Measurements from ENCODE around the gene PRKAR2B.
"Not testable (repeated sequence)": the region's sequence is repeated elsewhere in the genome, so short reads cannot be mapped to it uniquely, and the experiment has no call there.

The PRKAR2B gene

DNA sequence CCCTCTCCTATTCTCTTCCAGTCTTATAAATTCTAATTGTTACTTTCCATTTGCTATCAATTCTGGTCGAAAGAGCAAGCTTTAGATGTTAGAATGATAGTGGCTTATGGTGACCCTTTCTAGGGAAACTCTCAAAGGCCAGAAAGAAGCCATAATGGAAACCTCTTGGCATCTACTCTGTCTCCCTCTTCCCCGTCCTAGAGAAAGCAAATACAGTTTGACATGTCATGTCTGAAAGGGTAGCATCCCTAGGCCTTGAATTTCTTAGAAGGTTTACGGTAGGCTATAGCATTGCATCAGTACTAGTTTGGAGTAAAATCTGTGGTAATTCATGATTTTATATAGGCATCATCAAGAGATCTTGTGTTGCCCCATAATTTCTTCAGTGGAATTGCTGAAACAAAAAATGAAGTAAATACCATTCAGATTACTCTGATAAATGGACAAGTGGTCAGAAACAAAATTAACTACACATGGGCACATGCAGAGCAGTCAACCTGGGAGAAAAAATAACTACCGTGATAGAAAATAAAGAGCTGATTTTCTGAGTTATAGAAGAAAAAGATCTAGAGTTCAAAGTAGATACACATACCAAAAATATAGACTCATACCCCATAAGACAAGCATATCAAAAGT is 4.4 kb downstream of the PRKAR2B start:
- peak; percentile 17 for DNase-seq (ENCODE audit: low read depth)

DNA sequence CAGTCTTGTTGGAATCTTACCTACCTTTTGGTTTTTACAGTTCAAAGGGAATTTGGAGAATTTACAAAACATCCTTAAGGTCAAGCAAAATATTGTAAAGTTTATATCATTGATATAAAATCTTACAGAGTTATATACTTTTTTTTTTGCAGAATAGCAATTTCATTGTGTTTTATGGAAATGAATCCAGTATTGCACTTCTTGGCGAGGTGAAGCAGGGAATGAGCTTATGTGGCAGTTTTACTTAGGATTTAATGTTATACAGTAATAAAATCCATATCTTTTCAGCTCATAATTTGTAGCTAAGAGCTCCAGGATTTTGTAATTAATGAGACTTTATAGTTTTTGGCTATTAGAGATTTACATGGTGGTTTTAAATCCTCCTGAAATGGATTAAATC is 5.0 kb downstream of the PRKAR2B start:
- no peak for DNase-seq (ENCODE audit: low read depth)

DNA sequence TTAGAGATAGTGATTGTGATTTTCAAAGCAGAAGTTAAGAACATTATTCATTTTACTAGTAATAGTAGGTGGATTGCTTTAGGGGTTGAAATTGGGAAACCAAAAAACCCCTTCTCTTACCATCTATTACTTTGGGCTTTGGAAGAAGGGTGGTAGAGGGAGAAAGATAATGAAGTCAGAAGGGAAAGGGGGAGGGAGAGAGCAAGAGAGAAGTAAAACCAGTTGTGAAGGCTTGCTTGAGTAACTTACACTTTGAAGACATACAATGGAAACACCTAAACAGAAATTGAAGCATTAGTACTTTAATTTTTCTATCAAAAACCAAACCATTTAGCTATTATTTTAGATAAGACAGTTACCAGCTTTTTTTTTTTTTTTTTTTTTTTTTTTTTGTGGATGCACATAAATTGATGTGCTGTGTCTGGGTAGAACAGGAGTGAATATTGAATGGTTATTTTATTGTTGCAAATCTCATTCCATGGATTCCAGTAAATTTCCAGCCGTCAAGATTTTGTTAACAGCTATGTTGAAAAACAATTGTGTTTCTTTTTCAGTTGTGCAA is 5.5 kb downstream of the PRKAR2B start:
- DNase-seq (ENCODE audit: low read depth): no peak

DNA sequence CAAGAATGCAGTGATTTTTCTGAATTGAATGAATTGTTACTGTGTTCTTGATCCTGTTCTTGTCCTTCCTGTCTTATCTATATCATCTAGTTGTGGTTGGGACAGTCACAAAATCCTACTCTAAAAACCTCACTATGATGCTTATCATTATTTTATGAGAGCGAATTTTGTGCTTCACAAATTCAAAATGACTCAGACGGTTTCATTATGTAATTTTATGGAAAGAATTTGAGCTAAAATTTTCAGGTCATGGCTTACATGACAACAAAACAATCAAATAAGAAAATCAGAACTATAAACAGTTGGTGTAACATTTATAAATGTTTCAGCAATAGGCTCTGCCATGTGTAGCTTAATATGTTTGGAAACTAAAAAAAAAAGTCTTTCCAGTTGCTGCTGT is 6.9 kb downstream of the PRKAR2B start:
- DNase-seq (ENCODE audit: low read depth): peak; percentile 79

DNA sequence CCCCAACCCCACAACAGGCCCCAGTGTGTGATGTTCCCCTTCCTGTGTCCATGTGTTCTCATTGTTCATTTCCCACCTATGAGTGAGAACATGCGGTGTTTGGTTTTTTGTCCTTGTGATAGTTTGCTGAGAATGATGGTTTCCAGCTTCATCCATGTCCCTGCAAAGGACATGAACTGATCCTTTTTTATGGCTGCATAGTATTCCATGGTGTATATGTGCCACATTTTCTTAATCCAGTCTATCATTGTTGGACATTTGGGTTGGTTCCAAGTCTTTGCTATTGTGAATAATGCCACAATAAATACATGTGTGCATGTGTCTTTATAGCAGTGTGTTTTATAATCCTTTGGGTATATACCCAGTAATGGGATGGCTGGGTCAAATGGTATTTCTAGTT is 10.5 kb downstream of the PRKAR2B start:
- DNase-seq (ENCODE audit: low read depth): not testable (repeated sequence)

DNA sequence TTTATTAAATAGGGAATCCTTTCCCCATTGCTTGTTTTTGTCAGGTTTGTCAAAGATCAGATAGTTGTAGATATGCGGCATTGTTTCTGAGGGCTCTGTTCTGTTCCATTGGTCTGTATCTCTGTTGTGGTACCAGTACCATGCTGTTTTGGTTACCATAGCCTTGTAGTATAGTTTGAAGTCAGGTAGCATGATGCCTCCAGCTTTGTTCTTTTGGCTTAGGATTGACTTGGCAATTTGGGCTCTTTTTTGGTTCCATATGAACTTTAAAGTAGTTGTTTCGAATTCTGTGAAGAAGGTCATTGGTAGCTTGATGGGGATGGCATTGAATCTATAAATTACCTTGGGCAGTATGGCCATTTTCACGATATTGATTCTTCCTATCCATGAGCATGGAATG is 11.6 kb downstream of the PRKAR2B start:
- not testable (repeated sequence) for DNase-seq (ENCODE audit: low read depth)

DNA sequence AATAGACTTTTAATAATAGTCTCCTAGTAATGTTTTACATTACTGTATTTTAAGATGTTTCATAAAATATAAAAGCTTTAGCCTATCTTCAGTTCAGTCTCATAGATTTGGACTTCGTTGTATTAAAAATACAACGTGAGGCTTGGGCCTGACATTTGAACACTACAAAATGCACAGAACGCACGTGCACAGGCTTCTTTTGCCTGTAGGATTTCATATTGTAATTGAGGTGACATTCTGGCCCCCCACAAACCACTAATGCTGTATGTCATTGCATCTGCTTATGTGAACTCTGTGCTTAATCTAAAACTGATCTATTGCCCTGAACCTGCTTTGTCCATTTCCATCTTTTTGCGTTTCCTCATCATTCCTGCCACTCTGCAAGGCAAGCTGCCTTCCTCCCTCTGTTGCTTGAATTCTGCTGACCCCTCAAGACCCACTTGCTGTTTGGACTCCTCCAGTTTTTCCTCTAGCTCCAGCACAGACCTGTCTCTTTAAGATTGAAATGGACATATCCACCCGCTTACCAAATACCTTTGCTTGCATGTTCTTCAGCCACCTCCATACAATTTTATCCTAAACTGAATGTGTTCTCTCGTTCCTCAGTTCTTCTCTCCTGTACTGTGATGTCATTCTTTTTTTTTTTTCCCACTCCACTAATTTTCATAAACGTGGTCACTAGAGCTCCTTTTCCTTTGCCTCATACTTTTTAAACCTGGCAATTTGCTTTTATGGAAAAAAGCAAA is 12.4 kb downstream of the PRKAR2B start:
- no peak for DNase-seq (ENCODE audit: low read depth)

DNA sequence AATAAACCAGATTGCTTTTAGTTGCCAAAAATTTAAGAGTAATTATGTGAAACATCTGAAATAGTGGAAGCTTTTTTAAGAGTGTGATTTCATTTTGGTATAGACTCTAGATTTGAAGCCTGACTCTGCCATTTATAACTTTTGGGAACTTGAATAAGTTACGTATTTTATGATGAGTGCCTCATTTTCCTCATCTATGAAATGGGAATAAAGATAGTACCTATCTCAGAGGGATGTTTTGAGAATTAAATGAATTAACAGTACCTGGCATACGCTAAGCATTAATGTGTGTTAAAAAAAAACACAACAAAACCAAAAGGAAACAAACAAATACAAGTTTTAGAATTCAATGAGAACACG is 12.9 kb downstream of the PRKAR2B start:
- DNase-seq (ENCODE audit: low read depth): no peak

DNA sequence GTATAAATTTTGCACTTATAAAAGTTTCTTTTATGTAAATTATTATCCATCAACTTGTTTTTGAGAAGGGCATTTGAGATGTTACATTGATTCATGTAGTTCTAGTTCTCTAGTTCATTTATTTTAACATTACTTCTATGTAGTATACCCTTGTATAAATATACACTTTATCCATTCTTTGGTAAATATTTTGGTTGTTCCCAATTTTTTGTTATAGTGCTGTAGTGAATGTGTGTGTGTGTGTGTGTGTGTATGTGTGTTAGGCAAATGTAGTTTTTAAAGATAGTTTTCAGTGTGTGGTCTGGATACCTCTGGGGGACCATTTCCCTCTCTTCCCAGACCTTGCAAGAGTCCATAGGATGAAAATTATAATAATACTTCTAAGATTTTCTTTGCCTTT is 15.0 kb downstream of the PRKAR2B start:
- no peak for DNase-seq (ENCODE audit: low read depth)

DNA sequence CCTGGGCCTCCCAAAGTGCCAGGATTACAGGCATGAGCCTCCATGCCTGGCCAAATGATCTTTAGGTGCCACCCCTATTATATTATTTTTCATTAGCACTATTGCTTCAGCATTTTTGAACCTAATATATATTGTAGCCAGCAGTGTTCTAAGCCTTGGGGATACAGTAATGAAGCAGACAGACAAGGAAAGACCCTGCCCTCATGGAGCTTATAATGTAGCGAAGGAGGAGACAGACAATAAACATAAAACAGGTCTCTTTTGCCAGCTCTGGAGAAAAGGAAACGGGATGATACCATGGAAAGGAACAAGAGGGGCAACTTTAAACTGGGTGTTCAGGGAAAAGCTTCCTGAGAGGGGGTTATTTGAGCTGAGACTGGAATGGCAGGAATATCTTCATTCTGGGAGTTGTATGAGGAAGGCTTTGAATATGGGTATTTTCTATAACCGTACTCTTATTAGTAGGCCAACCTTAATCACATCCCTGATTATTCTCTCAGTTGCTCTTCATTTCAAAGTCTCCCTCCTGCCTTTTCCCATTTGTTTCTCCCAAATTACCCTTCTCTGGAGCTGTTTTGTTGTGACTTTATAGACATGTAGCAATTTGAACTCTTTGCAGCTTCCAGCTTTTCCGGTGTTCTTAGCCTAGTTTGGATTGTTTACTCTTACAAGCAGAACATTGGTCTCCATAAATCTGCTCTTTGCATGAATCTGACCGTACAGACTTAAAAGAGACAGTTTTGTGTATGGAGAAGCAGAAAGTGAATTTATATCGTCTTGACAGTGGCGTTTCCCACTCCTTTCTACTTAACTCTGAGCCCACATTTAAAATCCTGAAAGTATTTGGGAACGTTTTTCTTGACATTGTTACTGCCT is 19.0 kb downstream of the PRKAR2B start:
- DNase-seq (ENCODE audit: low read depth): no peak

DNA sequence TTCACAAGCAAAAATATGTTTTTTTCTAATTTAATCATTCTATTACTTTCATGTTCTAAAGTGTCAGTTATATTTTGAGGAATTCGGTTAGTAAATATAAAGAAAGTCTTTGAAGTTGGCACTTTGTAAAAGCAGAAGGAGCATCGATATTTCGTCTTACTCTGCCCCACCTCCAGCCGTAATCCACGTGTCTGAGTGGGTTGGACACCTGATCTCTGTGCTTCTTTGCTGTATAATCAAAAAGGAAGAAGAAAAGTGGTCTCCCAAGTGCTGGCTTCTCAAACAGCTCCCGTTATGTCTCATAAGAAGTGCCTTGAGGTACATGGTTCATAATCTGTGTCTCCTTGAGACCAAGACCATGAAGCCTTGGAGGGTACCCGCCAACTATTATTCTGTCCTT is 19.8 kb downstream of the PRKAR2B start:
- no peak for DNase-seq (ENCODE audit: low read depth)

DNA sequence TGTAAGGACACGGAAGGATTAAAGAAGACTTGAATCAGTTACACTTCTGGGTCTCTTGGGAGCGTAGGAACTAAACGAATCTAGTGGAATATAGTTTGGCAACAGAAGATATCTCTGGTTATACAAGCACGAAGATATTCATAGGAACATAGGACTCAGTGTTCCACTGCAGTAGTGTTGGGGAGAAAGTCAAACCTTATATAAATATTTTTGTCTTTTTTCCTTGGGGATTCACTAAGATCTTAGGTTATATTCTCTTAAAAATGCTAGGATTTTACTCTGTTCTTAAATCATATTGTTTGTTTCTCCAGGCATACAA is 21.4 kb downstream of the PRKAR2B start:
- no peak for DNase-seq (ENCODE audit: low read depth)

DNA sequence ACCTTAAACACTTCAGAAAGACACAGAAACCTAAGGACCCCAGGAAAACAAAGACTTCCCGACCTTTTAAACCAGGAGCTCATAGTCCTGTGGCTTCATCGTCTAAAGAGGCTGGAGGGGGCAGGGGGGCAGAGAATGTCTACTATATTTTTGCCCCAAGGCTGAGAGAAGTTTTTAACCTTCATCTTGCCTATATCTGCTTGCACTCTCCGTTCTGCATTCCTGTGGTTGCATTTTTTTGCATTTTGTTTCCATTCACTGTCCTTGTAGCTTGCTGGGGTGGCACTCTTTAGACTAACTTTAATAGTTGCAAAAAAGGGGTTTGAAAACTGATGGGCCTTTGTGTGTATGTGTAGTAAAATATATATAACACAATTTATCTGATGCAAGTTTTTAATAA is 23.7 kb downstream of the PRKAR2B start:
- DNase-seq (ENCODE audit: low read depth): peak; percentile 69

DNA sequence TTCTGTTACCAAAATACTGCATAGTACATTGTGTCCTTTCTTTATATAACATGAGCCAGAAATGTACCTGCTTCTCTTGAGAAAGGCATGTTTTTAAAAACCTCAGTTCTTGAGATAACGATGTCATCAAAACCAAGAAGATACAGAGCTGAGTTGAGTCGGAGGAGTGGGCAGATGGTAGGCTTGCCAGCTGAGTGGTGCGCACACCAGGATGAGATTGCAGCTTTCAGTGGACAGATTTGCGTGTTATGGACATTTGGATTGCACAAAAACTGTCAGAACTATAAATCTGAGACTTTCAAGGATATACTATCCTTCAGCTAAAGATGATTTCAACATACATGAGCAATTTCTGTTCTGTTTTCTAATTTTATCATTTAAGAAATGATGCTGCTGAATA is 25.0 kb downstream of the PRKAR2B start:
- DNase-seq (ENCODE audit: low read depth): no peak

DNA sequence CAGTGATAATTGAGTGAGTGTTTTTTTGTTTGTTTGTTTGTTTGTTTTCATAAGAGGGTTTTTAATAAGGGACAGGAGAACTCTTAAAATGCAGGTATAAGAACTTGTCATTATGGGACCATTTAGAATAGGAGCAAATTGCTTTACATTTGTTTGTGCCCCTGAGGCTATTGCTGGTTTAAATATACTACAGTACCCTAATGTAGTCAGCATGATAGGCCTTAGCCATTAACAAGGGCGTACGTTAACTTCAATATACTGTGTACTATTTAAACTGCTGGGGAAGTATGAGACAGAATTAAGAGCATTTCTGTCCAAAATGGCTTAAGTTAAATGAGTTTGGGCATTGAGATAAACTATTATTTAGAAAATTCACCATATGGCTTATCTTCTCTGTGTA is 26.2 kb downstream of the PRKAR2B start:
- no peak for DNase-seq (ENCODE audit: low read depth)

DNA sequence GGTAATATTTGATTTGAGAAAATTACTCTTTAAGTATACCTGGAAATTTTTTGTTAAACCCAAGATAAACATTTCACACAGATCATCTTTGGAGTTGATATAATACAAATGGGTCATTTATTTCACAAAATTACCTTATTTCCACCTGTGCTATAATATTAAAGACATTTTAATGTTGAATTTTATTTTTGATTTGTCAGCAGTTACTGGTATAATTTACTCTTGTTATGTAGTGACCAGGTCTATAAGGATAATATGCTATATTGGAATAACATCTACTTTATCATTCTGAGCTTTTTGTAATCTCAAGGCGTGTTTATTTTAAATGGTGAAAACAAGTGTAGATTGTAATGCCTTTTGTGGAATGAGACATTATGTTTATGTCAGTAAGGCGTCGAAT is 26.6 kb downstream of the PRKAR2B start:
- DNase-seq (ENCODE audit: low read depth): no peak

DNA sequence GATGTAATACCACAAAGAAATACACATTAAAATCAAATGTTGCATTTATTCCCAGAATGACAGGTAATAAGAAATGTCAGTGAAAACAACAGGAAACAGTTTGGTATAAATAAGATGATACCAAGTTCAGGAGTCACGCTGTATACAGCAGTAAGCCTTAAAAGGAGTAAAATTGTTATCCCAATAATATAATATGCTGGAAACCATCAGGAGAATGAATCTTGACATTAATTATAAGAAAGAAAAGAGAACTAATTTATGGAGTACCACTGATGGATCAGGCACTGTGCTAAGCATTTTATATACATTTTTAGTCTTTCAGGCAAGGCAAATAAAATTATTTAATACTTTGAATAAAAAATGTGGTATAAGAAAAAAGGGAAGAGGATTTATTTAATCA is 27.6 kb downstream of the PRKAR2B start:
- DNase-seq (ENCODE audit: low read depth): no peak

DNA sequence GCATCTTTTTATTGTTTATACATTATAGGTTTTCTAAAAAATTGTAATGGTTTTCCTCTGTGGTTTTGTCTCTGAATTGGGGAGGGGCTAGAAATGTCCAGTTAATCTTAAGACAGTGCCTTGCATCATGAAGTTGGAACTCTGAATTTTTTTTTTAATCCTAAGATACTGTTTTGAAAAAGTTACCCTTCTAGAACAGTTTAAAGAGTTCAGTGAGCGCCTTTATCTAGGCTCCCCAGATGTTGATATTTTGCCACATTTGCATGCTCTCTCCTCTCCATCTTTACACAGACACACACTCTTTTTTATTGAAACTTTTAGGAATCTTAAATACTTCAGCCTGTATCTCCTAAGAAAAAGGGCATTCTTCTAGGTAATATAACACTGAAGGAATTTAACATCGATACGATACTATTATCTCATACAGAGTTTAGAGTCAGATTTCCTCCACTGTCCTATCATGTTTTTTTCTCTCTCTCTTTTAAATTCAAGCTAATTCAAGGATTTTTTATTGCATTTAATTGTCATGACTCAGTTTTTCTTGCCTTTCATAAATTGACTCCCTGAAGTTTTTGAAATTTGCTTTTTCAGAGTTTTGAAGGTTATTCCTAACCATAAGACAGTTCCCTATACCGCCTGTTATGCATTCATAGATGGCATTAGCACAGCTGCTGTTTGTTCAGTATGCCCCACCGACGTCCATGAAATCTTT is 31.5 kb downstream of the PRKAR2B start:
- DNase-seq (ENCODE audit: low read depth): no peak

DNA sequence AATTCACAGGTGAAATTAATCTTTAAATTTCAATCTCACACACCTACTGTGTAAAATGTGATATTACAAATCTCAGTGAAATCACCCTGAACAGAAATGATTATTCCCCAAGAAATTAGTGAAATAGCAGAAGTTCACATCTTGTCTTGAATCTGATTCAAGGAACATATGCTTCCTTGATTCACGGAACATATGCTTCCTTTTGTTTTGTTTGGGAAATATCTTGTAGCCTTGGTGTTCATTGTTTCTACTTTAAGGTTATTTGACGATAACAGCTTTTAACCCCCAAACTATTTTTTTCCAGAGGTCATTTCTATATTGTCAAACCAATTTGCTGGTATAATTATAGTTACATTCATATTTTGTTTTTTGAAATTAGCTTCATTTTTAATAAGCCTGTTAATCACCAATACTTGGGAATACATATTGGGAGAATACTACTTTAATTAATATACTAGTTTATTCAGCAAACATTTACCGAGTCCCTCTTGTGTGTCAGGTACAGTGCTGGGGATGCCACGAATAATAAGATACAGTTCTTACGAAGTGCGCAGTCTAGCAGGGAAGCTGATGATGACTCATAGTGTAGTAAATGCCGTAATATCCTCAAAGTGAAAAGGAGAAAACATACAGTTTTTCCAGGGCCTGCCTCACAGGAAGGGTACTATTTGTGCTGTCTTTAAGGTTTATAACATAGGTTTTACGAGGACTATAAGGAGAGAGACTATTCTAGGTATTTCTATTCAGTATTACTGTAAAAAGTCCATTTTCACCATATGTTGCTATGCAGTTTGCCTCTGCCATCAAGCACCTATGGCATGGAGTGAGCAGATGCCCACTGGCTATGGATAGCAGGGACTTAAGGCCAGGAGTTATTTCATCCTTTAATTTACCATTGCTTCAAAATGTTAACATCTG is 32.5 kb downstream of the PRKAR2B start:
- DNase-seq (ENCODE audit: low read depth): no peak

DNA sequence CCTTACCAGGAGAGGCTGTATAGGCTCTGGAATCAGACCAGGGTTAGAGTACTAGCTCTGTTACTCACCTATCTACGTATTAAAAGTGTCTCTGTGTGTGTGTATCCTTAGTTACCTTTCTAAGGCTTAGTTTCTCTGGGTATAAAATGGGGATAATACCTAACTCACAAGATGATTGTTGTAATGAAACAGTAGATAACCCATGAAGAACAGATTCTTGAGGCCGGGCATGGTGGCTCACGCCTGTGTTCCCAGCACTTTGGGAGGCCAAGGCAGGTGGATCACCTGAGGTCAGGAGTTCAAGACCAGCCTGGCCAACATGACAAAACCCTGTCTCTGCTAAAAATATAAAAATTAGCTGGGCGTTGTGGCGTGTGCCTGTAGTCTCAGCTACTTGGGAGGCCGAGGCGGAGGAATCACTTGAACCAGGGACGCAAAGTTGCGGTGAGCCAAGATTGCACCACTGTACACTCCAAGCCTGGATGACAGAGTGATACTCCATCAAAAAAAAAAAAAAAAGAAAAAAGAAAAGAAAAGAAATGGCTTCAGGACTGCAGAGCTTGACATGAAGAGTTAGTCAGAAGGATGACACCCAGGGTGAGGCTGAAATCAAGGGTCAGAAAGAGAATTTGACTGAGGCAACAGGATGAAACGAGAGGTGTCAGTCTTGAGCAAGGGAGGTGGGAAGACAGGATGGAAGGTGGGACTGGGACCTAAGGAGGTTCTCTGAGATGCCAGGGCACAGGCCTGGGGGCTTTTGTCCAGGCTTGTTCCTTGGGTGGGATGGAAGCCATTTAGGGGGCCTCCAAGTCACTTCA is 33.4 kb downstream of the PRKAR2B start:
- DNase-seq (ENCODE audit: low read depth): no peak
